GM18499 (cell line): Measurements from ENCODE around the gene RND1.
"Not testable (repeated sequence)": the region's sequence is repeated elsewhere in the genome, so short reads cannot be mapped to it uniquely, and the experiment has no call there.

Experiments used
- ATAC-seq: cut with Tn5 transposase; IDR thresholded peaks from one replicate; pipeline ENCODE4 v1.9.1; 2021; ENCODE audit warnings: moderate number of reproducible peaks; ENCODE audit not compliant: insufficient read depth, unreplicated experiment

The RND1 gene

DNA sequence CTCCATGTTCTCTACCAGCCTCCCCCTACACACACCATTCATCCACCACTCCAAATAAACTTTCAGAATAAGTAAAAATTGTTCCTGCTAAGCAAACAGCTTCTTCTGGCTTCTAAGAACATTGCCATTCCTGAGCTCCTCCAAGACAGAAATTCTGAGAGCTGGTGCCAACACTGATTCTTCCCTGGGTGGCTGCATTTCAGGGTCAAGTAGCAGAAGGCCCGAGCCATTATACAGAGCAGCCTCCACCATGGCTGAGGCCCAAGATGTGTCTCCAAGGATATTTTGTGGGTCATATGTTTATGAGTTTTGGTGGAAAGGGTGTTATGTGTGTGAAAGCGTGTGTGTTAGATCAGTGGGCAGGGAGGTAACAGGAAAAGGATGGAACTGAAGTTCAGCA, 3.5 kb upstream of the RND1 start:
- no peak for ATAC-seq

DNA sequence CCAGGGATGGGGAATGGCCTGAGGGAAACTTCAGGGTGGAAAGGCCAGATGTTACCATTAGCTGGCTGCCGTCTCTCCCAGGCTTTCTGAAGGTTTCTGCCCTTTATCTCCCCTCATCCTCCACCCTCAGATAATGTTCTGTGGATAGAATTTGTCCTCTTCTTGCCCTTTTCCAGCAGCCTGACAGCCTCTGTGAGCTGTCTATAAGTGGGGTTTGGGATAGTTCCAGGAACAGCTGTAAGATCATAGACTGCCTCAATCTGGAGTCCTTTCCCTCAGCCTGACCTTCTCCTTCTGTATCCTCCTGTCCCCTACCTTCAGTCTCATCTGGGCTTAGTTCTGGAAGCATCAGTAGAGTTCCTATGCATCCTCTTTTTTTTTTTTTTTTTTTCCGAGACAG, 2.8 kb upstream of the RND1 start:
- ATAC-seq: no peak

DNA sequence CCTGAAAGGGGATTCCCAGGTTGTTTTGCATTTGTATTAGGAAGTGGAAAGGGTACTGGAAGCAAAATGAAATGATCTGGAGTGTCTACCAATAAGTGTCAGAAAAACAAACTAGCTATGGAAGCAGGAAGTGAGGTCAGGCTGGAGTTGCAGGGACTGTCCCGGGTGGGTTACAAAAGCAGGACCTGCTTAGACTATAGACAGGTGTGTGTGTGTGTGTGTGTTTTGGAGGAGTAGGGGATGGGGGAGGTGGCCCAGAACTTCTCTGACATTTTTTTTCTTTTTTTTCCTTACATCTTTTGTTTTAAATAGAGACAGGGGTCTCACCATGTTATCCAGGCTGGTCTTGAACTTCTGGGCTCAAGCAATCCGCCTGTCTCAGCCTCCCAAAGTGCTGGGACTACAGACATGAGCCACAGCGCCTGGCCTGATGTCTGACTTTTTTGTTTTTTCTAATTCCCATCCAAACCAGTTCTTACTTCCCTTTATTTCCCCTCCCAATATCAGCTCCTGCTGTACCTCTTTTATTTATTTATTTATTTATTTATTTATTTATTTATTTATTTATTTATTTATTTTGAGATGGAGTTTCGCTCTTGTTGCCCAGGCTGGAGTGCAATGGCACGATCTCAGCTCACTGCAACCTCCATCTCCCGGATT, 512 bp upstream of the RND1 start:
- ATAC-seq: no peak

DNA sequence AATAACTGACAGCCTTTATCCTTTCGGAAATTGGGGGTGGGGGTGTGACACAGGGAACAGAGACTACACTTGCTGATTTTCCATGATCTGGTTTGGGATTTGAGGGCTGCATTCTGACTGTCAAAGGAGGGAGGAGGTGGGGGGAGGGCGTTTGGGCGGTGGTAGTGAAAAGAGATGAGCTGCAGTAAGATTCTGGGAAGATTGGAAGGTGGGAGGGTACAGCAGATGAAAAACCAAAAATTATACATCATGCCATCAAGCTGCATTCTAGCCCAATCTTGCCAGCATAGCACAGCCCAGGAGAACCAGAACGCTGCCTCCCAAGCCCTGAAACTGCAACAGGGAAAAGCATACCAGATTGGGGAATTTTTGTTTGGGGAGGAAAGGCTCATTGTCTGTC, 2.4 kb downstream of the RND1 start:
- no peak for ATAC-seq

DNA sequence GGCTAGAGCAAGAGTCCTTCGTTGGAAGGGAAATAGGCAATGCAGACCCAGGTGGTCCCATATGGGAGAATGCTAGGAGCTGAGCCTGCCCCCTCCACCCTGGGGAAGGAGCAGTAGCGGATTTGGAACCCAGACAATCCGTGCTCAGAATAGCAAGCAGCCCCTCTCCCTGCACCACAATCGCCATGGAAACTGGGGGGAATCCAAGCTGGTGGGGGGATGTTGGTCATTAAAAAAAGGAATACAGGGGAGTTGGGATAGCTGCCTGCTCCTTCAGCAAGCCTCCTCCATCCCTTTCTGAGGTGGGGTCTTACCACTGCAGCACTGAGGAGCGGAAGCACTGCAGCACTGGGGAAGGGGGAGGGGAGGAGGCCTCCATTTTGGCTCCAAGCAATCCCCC, 2.9 kb downstream of the RND1 start:
- ATAC-seq: no peak

DNA sequence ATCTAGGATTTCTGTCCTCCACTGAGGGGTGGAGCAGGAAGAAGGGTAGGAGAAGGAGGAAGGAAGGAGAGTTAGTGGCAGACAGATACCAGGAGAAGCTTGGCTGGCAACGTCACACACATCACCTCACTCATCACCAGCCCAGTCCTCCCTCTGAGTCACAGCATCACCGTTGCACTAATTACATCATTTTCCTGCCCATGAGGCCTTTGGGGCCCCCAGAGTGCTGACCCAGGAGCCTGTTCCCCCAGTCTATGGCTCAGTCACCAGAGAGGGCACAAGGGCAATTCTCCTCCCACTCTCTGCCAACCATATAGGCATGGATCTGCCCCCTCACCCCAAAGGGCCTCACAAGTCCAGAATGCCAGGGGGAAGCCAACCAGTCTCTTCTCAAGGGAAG, 4.6 kb downstream of the RND1 start:
- no peak for ATAC-seq

DNA sequence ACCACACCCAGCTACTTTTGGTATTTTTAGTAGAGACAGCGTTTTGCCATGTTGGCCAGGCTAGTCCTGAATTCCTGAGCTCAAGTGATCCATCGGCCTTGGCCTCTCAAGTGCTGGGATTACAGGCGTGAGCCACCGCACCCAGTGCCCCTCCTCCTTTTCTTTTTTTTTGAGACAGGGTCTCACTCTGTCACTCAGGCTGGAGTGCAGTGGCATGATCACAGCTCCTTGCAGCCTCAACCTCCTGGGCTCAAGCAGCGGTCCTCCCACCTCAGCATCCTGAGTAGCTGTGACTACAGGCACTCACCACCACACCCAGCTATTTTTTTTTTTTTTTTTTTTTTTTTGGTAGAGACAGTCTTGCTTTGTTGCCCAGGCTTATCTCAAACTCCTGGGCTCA, 5.4 kb downstream of the RND1 start:
- not testable (repeated sequence) for ATAC-seq

DNA sequence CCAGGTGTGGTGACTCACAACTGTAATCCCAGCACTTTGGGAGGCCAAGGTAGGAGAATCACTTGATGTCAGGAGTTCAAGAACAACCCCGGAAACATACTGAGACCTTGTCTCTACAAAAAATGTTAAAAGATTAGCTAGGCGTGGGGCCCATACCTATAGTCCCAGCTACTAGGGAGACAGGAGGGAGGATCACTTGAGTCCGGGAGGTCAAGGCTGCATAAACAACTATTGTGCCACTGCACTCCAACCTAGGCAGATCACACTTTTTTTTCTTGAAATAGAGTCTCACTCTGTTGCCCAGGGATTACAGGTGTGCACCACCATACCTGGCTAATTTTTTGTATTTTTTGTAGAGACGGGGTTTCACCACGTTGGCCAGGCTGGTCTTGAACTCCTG, 6.1 kb downstream of the RND1 start:
- ATAC-seq: no peak

DNA sequence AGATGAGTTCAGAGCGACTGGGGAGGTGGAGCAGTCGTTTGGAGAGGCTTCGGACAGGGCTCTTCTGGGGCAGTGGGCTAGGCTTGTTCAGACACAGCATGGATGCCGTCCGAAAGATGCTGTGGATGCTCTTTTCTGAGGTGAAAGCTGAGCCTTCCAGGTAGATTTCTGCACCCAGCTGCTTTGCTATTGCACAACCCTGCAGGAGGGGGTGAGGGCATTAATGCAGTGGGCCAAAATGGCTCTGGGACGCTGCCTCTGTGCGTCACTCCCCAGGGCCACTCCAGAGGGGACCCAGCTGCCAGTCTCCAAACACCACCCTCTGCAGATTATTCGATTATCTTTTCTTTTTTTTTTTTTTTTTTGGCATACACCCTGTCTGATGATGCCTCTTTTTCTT, 7.6 kb downstream of the RND1 start:
- no peak for ATAC-seq

DNA sequence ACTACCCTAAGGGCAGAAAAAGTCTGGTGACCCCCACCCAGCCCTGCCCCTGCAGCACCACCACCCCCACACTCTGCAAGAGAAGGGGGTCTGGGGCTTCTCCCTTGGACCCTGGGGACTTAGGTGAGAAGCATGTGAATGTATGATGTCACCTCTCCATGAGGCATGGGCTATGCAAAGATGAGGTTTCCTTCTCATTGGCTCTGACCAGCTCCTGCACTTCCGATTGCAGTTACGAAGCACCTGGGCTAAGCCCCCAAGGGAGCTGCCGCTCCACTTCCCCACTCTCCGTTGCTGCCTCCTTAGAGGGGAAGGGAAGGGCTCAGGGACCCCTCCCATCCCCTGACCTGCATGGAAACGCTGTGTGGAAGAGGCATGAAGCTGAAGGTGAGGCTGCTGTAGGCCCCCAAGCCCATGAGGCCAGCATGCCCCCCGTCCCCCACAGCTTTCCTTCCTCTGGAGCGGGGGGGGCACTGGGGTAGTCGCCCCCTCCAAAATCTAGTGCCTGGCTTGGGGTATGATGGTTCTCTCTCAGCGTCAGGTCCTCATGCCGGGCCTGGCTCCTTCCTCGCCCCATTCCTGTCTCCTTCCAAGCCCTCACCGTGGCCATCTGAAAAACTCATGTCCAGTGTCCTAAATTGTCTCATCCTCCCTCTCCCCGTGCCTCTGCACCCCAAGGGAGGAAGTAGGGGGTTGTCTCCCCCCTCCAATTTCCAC, 8.2 kb downstream of the RND1 start:
- ATAC-seq: no peak

DNA sequence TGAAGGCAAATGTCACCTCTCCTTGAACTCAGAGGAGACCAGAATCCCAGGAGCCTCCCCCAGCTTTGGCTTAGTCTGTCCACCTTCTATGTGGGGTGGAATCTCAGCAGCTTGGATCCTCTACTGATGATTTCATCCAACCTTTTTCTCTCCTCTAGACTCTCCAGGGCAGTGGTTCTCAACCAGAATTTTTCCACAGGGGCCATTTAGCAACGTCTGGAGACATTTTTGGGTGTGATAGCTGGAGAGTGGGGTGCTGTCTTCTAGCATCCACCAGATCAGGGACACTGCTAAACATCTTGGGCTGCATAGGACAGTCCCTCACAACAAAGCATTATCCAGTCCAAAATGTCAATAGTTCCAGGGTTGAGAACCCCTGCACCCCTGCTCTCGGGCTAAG, 9.3 kb downstream of the RND1 start:
- ATAC-seq: no peak

DNA sequence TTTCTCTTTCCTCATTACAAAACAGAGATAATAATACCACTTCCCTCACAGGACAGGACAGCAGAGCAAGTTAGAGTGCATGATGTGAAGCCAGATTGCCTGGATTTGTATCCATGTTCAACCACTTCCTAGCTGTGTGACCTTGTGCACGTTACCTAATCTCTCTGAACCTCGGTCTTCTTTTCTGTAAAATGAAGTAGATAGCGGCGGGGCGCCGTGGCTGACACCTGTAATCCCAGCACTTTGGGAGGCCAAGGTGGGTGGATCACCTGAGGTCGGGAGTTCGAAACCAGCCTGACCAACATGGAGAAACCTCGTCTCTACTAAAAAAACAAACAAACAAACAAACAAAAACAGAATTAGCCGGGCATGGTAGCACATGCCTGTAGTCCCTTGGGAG, 10.7 kb downstream of the RND1 start:
- ATAC-seq: not testable (repeated sequence)

DNA sequence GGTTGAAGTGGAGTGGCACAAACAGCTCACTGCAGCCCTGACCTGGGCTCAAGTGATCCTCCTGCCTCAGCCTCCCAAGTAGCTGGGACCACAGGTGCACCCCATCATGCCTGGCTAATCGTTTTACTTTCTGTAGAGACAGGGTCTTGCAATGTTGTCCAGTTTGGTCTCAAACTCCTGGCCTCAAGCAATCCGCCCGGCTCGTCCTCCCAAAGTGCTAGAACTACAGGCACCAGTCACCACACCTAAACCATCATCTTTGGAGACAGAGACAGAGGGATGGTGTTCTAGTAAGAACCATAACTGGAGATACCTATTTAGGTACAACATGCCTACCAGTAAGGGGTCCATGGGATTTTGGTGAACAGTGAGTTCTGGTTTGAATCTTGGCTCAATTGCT, 11.2 kb downstream of the RND1 start:
- ATAC-seq: no peak

DNA sequence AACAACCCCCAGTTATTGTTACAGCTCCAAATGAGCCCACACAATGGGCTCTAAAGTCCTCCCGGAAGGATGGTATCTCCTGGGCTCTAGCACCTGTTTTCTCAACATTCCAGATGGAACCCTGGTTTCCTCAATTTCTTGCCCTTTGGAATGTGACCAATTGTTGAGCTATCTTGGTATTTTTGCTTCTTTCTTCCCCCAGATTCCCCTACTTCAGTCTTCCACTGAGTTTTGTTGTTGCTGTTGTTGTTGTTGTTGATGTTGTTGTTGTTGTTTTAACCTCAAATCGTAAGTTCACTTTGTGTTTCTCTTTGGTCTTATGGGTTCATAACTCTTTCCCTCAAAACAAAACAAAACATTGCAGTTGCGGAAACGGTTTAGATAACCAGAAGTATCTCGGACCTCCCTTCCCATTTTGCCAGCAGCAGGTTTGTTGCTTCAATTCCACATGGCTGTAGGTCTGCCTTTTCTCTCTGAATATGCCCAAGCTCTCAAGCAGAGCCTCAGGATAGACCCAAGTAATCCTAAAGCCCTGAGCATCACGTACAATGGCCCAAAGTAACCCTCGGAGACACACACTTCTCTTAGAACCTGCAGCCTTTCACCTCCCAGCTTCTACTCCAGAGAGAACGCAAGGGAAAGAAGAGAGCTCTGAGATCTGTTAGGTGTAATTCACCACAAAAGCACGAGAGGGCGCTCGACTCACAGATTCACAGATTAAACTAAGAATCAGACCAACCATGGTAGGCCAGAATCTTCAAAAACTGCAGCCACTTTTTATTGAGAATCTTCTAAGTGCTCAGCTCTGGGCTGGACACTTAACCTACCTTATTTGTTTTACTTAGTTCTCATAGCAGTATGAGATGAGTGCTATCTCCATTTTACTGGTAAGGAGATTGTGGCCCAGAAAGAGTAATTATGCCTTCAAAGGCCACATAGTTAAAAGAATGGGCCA, 12.7 kb downstream of the RND1 start:
- ATAC-seq: no peak

DNA sequence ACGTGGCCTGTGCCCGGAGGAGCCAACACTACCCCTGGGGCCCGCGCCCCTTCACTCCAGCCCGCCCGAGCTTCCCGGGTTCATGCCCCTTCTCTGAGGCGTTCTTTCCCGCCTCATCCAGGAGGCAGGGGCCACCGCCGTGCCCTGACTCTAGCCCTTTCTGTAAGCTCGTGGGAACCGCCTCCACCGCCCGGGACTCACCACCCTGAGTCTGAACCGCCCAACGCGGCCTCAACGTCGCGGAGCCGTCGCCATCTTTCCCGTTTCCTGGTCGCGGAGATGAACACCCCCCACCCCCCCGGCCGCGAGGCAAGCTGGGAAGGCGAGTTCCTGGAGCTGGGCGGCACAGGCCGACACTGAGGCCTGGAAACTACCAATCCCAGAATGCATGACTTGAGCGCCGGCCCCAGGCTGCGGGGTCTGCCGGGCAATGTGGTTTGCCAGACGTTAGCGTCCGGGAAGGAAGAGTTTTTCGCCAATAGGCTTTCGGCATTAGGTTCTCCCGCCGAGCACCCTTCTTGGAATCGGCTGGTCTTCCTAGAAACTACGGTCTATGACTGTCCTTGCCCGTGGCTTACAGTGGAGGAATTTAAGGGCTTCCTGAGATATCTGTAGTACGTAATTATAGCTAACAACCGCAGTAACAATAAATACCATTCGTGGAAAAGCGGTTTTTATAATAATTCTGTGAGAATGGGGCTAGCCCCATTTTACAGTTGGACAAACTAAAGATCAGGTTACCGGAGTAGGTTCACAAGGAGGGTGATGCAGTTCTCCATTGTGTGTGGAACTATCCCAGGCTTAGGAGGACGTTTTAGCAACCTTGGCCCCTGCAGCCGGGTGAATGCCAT, 13.6 kb downstream of the RND1 start, which contains the start of gene DDX23:
TSS of gene DDX23 (minus strand) at position 281 of the 851 bp plus-strand sequence. CDS start 6,381 bp downstream, outside the sequence.
- peak; percentile 62 for ATAC-seq

DNA sequence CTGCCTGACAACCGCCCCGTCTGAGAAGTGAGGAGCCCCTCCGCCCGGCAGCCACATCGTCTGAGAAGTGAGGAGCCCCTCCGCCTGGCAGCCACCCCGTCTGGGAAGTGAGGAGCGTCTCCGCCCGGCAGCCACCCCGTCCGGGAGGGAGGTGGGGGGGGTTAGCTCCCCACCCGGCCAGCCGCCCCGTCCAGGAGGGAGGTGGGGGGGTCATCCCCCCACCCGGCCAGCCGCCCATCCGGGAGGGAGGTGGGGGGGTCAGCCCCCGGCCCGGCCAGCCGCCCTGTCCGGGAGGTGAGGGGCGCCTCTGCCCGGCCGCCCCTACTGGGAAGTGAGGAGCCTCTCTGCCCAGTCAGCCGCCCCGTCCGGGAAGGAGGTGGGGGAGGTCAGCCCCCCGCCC, 23.6 kb downstream of the RND1 start:
- not testable (repeated sequence) for ATAC-seq

DNA sequence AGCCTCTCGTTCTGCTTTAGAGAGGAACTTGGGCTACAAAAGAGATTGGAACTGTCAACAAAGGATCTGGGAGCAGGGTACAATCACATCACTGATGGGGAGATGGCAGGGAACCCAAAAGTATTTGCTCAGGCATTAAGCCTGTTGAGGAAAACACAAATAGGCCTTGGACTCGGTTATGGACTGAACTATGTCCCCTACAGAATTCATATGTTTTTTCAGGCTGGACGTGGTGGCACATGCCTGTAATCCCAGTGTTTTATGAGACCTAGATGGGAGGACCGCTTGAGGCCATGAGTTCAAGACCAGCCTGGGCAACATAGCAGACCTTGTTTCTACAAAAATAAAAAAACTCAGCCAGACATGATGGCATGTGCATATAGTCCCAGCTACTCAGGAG, 27.6 kb downstream of the RND1 start:
- no peak for ATAC-seq

DNA sequence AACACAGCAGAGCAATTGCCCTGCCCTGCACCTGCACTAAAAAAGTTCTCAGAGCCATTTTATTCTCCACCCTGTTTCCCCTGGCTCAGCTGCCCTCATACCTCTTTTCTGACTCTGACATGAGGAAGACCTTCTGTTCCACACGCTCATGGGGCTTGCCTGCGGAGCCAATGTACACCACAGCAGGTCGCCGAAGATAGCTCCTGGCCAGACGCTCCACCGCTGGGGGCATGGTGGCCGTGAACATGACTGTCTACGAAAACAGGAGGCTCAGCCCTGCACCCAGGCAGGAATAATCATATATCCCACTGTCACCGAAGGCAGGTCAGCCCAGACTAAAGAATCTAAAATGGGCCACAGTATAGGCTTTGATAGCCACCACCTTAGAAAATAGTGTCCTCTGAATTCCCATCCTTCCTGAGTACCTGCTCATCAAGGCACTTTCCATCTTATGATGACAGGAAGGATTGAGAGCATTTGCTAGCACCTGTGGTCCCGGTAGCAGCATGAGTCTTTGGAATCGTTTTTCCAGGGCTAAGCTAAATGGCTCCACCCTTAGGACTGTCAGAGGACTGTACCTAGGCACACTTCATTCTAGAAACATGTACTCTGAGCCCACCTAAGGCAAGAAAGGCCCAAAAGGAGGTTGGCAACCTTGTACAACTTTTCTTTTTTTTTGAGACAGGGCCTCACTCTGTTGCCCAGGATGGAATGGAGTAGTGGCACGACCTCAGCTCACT, 33.2 kb downstream of the RND1 start:
- no peak for ATAC-seq

DNA sequence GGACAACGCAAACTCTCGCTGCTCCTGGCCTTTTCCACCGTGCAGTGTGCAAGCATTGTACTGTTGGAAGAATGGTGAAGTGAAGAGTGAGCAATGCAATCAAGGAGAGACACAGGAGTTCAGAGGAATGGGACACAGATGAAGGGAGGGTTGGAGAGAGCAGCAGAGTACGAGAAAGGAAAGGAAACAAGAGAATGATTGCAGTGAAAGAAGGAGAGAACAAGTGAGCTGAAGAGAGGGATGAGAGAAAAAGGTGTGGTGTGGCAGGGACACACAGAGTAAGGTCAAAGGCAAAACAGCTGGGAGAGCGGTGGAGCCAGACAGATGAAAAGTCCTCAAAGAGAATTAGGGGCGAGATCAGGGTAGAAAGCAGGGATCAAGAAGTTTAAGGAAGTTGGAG, 34.4 kb downstream of the RND1 start:
- no peak for ATAC-seq
